ENCODE data around the gene RNF152. TPM values are rescaled to one million over a fixed set of nuclear protein-coding genes. Genes with fewer than 3 reads are reported as not detected.

Gene RNF152
- total RNA-seq, 1 donor from 2014 or later: 10.4 TPM

GRCh38 chr18:61889541-61889940 lies 3.3 kb downstream of the RNF152 start:
- H3K4me3 ChIP-seq: peak overlapping the region; percentile 88
- peaks cover 75% of the 10 kb centered on the region for H3K4me1 ChIP-seq
- H3K27ac ChIP-seq (replicated peaks): peak overlapping the region; percentile 27
- intact Hi-C loops (cut with micrococcal nuclease): no loop called here
- DNase-seq: no peak
- H3K36me3 ChIP-seq: peaks cover 25% of the 10 kb centered on the region
- no peaks in the 10 kb centered on the region for H3K9me3 ChIP-seq (replicated peaks)
- no peaks in the 10 kb centered on the region for H3K27me3 ChIP-seq (ENCODE audit: low read depth)
- no peak for TF ChIP-seq CTCF (IDR thresholded peaks at IDR 0.05; ENCODE audit: borderline replicate concordance)

GRCh38 chr18:61888622-61889021 lies 4.2 kb downstream of the RNF152 start:
- intact Hi-C loops (cut with micrococcal nuclease): no loop called here
- no peaks in the 10 kb centered on the region for H3K27me3 ChIP-seq (ENCODE audit: low read depth)
- H3K27ac ChIP-seq (replicated peaks): peak overlapping the region; percentile 27
- H3K4me1 ChIP-seq: peaks cover 69% of the 10 kb centered on the region
- H3K9me3 ChIP-seq (replicated peaks): no peaks in the 10 kb centered on the region
- H3K4me3 ChIP-seq: peak overlapping the region; percentile 88
- TF ChIP-seq CTCF (IDR thresholded peaks at IDR 0.05; ENCODE audit: borderline replicate concordance): no peak
- peaks cover 27% of the 10 kb centered on the region for H3K36me3 ChIP-seq
- no peak for DNase-seq

GRCh38 chr18:61887838-61888237 lies 5.0 kb downstream of the RNF152 start:
- intact Hi-C loops (cut with micrococcal nuclease): no loop called here
- Histone ChIP-seq H3K9me3 (replicated peaks) (no peaks in the 10 kb centered on the region), H3K27ac (replicated peaks) (peak overlapping the region; percentile 27), H3K36me3 (peaks cover 29% of the 10 kb centered on the region), H3K27me3 (ENCODE audit: low read depth) (no peaks in the 10 kb centered on the region), H3K4me3 (peak overlapping the region; percentile 88), H3K4me1 (peaks cover 64% of the 10 kb centered on the region)
- no peak for DNase-seq
- no peak for TF ChIP-seq CTCF (IDR thresholded peaks at IDR 0.05; ENCODE audit: borderline replicate concordance)

- Histone ChIP-seq H3K4me3 (no peak overlapping the region), H3K4me1 (peaks cover 49% of the 10 kb centered on the region), H3K27ac (replicated peaks) (no peak overlapping the region), H3K9me3 (replicated peaks) (no peaks in the 10 kb centered on the region), H3K36me3 (peaks cover 7% of the 10 kb centered on the region), H3K27me3 (ENCODE audit: low read depth) (no peaks in the 10 kb centered on the region)
- TF ChIP-seq CTCF (IDR thresholded peaks at IDR 0.05; ENCODE audit: borderline replicate concordance): no peak
- no peak for DNase-seq
- intact Hi-C loops (cut with micrococcal nuclease): no loop called here
Measured at GRCh38 chr18:61883547-61883946, 9.3 kb downstream of the RNF152 start.

- DNase-seq: no peak
- H3K4me3 ChIP-seq: no peak overlapping the region
- peaks cover 9% of the 10 kb centered on the region for H3K36me3 ChIP-seq
- TF ChIP-seq CTCF (IDR thresholded peaks at IDR 0.05; ENCODE audit: borderline replicate concordance): no peak
- intact Hi-C loops (cut with micrococcal nuclease): no loop called here
- H3K27ac ChIP-seq (replicated peaks): no peak overlapping the region
- no peaks in the 10 kb centered on the region for H3K9me3 ChIP-seq (replicated peaks)
- no peaks in the 10 kb centered on the region for H3K27me3 ChIP-seq (ENCODE audit: low read depth)
- H3K4me1 ChIP-seq: peaks cover 50% of the 10 kb centered on the region
Measured at GRCh38 chr18:61882296-61883004, 10.4 kb downstream of the RNF152 start.

Data from left ventricle myocardium inferior (tissue), 1 donor.